OCI-LY7 (cell line): ENCODE data around the gene MSRB1. TPM values are rescaled to one million over a fixed set of nuclear protein-coding genes. Genes with fewer than 3 reads are reported as not detected.

ENCODE experiments used
- BruUV-seq: library from RNA; stranded (reverse); fragments of 400-500 nt; replicated peaks from 2 replicates; lab custom pipeline; 2021; lab: Mats Ljungman, UMichigan
- CTCF ChIA-PET: fragments of 300-600 bp; sonication (Branson Sonifier 250); formaldehyde crosslinking; loops from one replicate; lab custom pipeline; 2022; ENCODE audit warnings: antibody characterized with exemption; ENCODE audit not compliant: unreplicated experiment; lab: Charles Lee
- POLR2A ChIA-PET: fragments of 300-600 bp; sonication (Branson Sonifier 250); formaldehyde crosslinking; loops from one replicate; lab custom pipeline; 2022; ENCODE audit warnings: antibody characterized with exemption; lab: Charles Lee
- DNase-seq: peaks from one replicate; pipeline ENCODE4 v3.0.0-alpha.2; 2015; ENCODE audit warnings: low spot score
- H2AFZ ChIP-seq: fragments of 200-600 bp; sonication (generic), shearing (Covaris generic); 2 replicates; pipeline ENCODE4 v1.6.1; 2014; ENCODE audit warnings: mild to moderate bottlenecking, antibody characterized with exemption, low read length, moderate library complexity
- H3K27ac ChIP-seq: fragments of 200-600 bp; sonication (generic); 2 replicates; pipeline ENCODE4 v1.5.1; 2014; ENCODE audit warnings: mixed run types, low read depth, mild to moderate bottlenecking, moderate library complexity, low read length, inconsistent platforms; ENCODE audit not compliant: poor library complexity, severe bottlenecking
- H3K36me3 ChIP-seq: fragments of 200-600 bp; sonication (generic); 2 replicates; pipeline ENCODE4 v1.6.1; 2014; ENCODE audit warnings: mild to moderate bottlenecking, antibody characterized with exemption, low read length, moderate library complexity, mixed read lengths; ENCODE audit not compliant: insufficient read depth
- H3K4me1 ChIP-seq: fragments of 200-600 bp; sonication (generic); 2 replicates; pipeline ENCODE4 v1.5.1; 2014; ENCODE audit warnings: mild to moderate bottlenecking, low read length; ENCODE audit not compliant: insufficient read depth, poor library complexity, severe bottlenecking
- H3K4me2 ChIP-seq: fragments of 200-600 bp; sonication (generic); 2 replicates; pipeline ENCODE4 v1.6.1; 2014; ENCODE audit warnings: mild to moderate bottlenecking, low read length
- H3K4me3 ChIP-seq: fragments of 200-600 bp; sonication (generic); 2 replicates; pipeline ENCODE4 v1.5.1; 2014; ENCODE audit warnings: mild to moderate bottlenecking, low read depth, low read length; ENCODE audit not compliant: poor library complexity, severe bottlenecking
- H3K79me2 ChIP-seq: fragments of 200-600 bp; sonication (generic); 2 replicates; pipeline ENCODE4 v1.6.1; 2016; ENCODE audit warnings: low read depth, mild to moderate bottlenecking, low read length, moderate library complexity, mixed read lengths; ENCODE audit not compliant: insufficient read depth
- H3K9me2 ChIP-seq: fragments of 200-600 bp; sonication (generic); 2 replicates; pipeline ENCODE4 v1.6.1; 2016; ENCODE audit warnings: mild to moderate bottlenecking, low read length, mixed read lengths; ENCODE audit not compliant: insufficient read depth
- H3K9me3 ChIP-seq: fragments of 200-600 bp; sonication (generic); 2 replicates; pipeline ENCODE4 v1.6.1; 2014; ENCODE audit warnings: mild to moderate bottlenecking, mixed run types, low read length, mixed read lengths
- H4K20me1 ChIP-seq: fragments of 200-600 bp; sonication (generic); 2 replicates; pipeline ENCODE4 v1.6.1; 2014; ENCODE audit warnings: mild to moderate bottlenecking, antibody characterized with exemption, low read length, moderate library complexity, mixed read lengths; ENCODE audit not compliant: insufficient read depth
- CTCF ChIP-seq: fragments of 200-600 bp; sonication (generic); conservative IDR thresholded peaks from 2 replicates; pipeline ENCODE4 v1.5.1; 2014; ENCODE audit warnings: mild to moderate bottlenecking, antibody characterized with exemption, low read length, moderate library complexity, mixed read lengths
- EZH2phosphoT487 ChIP-seq: fragments of 200-600 bp; sonication (generic); IDR thresholded peaks from 2 replicates; pipeline ENCODE4 v1.6.1; 2018; ENCODE audit warnings: low read depth, borderline replicate concordance, mild to moderate bottlenecking, mixed run types, antibody characterized with exemption, low read length, moderate library complexity, mixed read lengths
- intact Hi-C: fragments of 100-400 bp; cut with micrococcal nuclease; formaldehyde crosslinking; loops from one replicate; pipeline ENCODE4 v1.10.0; 2022; ENCODE audit not compliant: unreplicated experiment
- total RNA-seq, 2 experiments: library from RNA; depleted of rRNA in 1 of 2; stranded (reverse); fragments of >200 nt in 1 of 2; shearing (Covaris generic) in 1 of 2; gene quantifications; 2 replicates each; pipeline ENCODE4 v1.2.3, GENCODE V29; 2014 to 2022

Gene MSRB1
- total RNA-seq, 2 experiments from 2014 or later: 9.0 to 17.6 TPM

GRCh38 chr16:1945559-1946391 is 2.8 kb upstream of the MSRB1 start:
- intact Hi-C loops: no loop called here
- H3K4me2 ChIP-seq: no peak overlapping the region
- no peaks in the 10 kb centered on the region for H3K9me3 ChIP-seq
- DNase-seq: no peak
- ChIA-PET POLR2A (no interaction called here), CTCF (interaction anchor here (0.6 kb wide), 1 partner anchor 221 kb away, joined by 6 read pairs; no protein-coding TSS in a partner anchor)
- H3K27ac ChIP-seq: no peak overlapping the region
- H3K9me2 ChIP-seq: no peaks in the 10 kb centered on the region
- H3K79me2 ChIP-seq: no peaks in the 10 kb centered on the region
- H4K20me1 ChIP-seq: no peaks in the 10 kb centered on the region
- TF ChIP-seq EZH2phosphoT487: no peak
- TF ChIP-seq CTCF: no peak
- no peak overlapping the region for H3K4me3 ChIP-seq
- H3K4me1 ChIP-seq: peaks cover 18% of the 10 kb centered on the region
- H3K36me3 ChIP-seq: no peaks in the 10 kb centered on the region
- no peak overlapping the region for H2AFZ ChIP-seq
- no TSS peak for BruUV-seq

- no peaks in the 10 kb centered on the region for H3K9me3 ChIP-seq
- no peaks in the 10 kb centered on the region for H3K9me2 ChIP-seq
- no peak for DNase-seq
- no peak overlapping the region for H2AFZ ChIP-seq
- no peak overlapping the region for H3K4me3 ChIP-seq
- no peak overlapping the region for H3K4me2 ChIP-seq
- no peaks in the 10 kb centered on the region for H4K20me1 ChIP-seq
- no peaks in the 10 kb centered on the region for H3K36me3 ChIP-seq
- no TSS peak for BruUV-seq
- H3K4me1 ChIP-seq: peaks cover 18% of the 10 kb centered on the region
- no peak for TF ChIP-seq CTCF
- TF ChIP-seq EZH2phosphoT487: no peak
- H3K79me2 ChIP-seq: no peaks in the 10 kb centered on the region
- CTCF ChIA-PET: interaction anchor here (0.6 kb wide), 1 partner anchor 222 kb away, joined by 6 read pairs; no protein-coding TSS in a partner anchor
- intact Hi-C loops: loop anchor here (5.0 kb wide), 1 partner anchor 162 kb away; the partner anchor contains the start of genes NUBP2 and SPSB3
- POLR2A ChIA-PET: interaction anchor here (1.0 kb wide), 1 partner anchor 20 kb away, joined by 3 read pairs; the partner anchor contains the start of gene RPS2
- no peak overlapping the region for H3K27ac ChIP-seq
Measured at GRCh38 chr16:1944612-1945199, 1.7 kb upstream of the MSRB1 start.
